Stimulated activated CD8-positive, alpha-beta memory T cell treated with anti-CD3 and anti-CD28 coated beads, Interleukin-2, amount 100 ng/mL, for 48 hours (primary cell): Measurements from ENCODE around the gene TRAK1.

Experiments
- DNase-seq, 2 donors: peaks; one replicate each; pipeline ENCODE4 v3.0.0-alpha.2; 2020; ENCODE audit warnings: low read depth in 2 of 2

The TRAK1 gene

GRCh38 chr3:42157540-42158538, 66.7 kb downstream of the TRAK1 start:
- no peak for DNase-seq

GRCh38 chr3:42159147-42159546, 68.0 kb downstream of the TRAK1 start:
- no peak for DNase-seq

- peak; percentile 7 to 15 for DNase-seq
Measured at GRCh38 chr3:42159706-42160472, 68.7 kb downstream of the TRAK1 start.

GRCh38 chr3:42161050-42161935, 70.1 kb downstream of the TRAK1 start:
- no peak for DNase-seq

- DNase-seq, result no peak
Measured at GRCh38 chr3:42162462-42162861, 71.3 kb downstream of the TRAK1 start.

- no peak for DNase-seq
Measured at GRCh38 chr3:42163622-42164244, 72.6 kb downstream of the TRAK1 start.

GRCh38 chr3:42164656-42165055, 73.5 kb downstream of the TRAK1 start:
- no peak for DNase-seq

- DNase-seq, result no peak
Measured at GRCh38 chr3:42165211-42165610, 74.1 kb downstream of the TRAK1 start.

- DNase-seq, result no peak
Measured at GRCh38 chr3:42166214-42166613, 75.1 kb downstream of the TRAK1 start.

GRCh38 chr3:42166662-42167300, 75.6 kb downstream of the TRAK1 start:
- DNase-seq, result no peak

GRCh38 chr3:42169579-42170120, 78.5 kb downstream of the TRAK1 start:
- no peak for DNase-seq

GRCh38 chr3:42172047-42172654, 81.0 kb downstream of the TRAK1 start:
- no peak for DNase-seq

- no peak for DNase-seq
Measured at GRCh38 chr3:42173307-42173706, 82.2 kb downstream of the TRAK1 start.

- DNase-seq, result no peak
Measured at GRCh38 chr3:42174679-42175385, 83.7 kb downstream of the TRAK1 start.

GRCh38 chr3:42175386-42176240, 84.5 kb downstream of the TRAK1 start:
- no peak for DNase-seq

- DNase-seq, result no peak
Measured at GRCh38 chr3:42176242-42177034, 85.3 kb downstream of the TRAK1 start.

- no peak for DNase-seq
Measured at GRCh38 chr3:42177068-42177800, 86.1 kb downstream of the TRAK1 start.
